GM18909 (cell line): ENCODE results near the gene VPS26A.

Experiments used
- ATAC-seq: cut with Tn5 transposase; IDR thresholded peaks from one replicate; pipeline ENCODE4 v1.9.1; 2021; ENCODE audit warnings: mild to moderate bottlenecking; ENCODE audit not compliant: unreplicated experiment, poor library complexity

Gene VPS26A

DNA sequence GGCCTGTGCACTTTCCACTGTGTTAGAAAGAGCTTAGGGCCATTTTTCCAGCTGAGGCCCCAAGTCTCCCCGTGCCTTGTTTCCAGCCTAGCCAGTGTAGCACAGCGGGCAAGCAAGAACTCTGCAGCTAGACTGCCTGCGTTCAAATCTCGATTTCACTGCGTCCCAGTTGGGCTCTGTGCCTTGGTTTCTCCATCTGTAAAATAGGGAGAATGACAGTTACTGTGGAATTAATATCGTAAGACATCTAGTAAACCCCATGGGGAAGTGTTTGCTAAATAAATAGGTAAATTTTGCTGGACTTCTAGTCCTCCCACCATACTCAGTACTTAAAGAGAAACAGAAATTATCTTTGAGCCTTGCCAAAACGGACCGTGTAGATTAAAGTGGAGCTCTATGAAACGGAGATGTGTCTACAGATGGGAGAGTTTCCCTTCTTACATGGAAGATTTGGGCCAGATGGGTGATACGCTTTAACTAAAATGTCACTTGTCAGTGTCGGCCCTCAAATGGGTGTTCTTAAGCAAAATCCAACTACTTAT is 92.7 kb downstream of the VPS26A start:
- no peak for ATAC-seq

DNA sequence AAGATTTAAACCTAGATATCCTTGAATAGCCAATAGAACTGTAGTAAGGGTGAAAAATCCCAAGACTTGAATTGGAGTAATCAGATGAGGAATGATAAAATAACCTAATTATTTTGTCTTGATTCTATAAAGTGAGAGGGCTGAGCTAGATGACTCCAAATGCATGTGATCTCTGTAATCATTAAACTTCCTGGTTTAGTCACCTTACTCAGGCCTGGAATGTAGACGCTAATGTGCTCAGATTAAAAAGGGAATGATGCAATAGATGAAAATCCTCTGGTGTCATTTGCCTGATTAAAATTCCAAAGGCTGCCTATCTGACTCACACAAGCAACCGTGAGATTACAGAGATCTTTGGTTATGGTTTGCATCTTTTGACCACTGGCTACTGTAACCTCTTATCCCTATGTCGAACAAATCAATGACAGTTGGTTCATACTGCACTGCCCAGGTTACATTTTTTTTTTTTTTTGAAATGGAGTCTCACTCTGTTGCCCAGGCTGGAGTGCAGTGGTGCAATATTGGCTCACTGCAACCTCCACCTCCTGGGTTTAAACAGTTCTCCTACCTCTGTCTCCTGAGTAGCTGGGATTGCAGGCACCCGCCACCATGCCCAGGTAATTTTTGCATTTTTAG is 93.3 kb downstream of the VPS26A start:
- ATAC-seq = no peak

GRCh38 chr10:69218831-69219230 is 94.9 kb downstream of the VPS26A start:
- ATAC-seq = no peak

- ATAC-seq = no peak
Measured at GRCh38 chr10:69220041-69220451, 96.1 kb downstream of the VPS26A start, which contains the start of gene HKDC1. TSS of gene HKDC1 (plus strand) at chr10:69220332. CDS start at chr10:69220436, 104 bp downstream.

DNA sequence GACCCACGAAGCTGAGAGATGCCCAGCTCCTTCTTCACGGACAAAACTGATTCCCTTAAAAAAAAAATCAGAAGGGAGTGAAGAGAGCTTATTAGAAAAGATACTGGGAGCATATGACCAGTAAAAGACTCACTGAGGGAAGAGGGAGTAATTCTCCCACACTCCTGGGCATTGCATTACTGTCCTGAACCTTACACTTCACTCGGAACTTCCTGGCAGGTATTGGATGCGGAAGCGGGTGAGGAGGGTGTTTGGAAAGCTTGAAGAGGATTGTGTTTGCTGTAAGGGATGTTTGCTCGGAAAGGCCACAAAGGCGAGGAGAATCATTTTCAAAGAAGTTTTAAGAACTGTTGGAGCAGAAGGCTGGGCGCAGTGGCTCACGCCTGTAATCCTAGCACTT is 96.5 kb downstream of the VPS26A start:
- ATAC-seq = no peak
